ENCODE data around the gene CSGALNACT2.

Gene CSGALNACT2

GRCh38 chr10:43229208-43230061 is 91.2 kb downstream of the CSGALNACT2 start:
- Histone ChIP-seq H3K27ac (ENCODE audit: low read length) (no peak overlapping the region), H3K4me1 (ENCODE audit: low read length) (no peaks in the 10 kb centered on the region), H3K9me3 (ENCODE audit: insufficient read depth, low read length) (no peaks in the 10 kb centered on the region), H3K36me3 (replicated peaks; ENCODE audit: low read depth, low read length) (no peaks in the 10 kb centered on the region), H4K20me1 (ENCODE audit: insufficient read depth, low read length) (no peaks in the 10 kb centered on the region), H3K27me3 (ENCODE audit: low read depth, low read length) (0 out of 2 replicates have a peak, but pooled peaks cover under 1% of the 10 kb centered on the region), H3K4me3 (ENCODE audit: low read length) (no peak overlapping the region), H3K9ac (ENCODE audit: low read length) (no peak overlapping the region), H3K4me2 (ENCODE audit: low read length) (no peak overlapping the region), H3K79me2 (ENCODE audit: low read length) (no peaks in the 10 kb centered on the region), H2AFZ (ENCODE audit: low read depth, low read length) (no peak overlapping the region)
- TF ChIP-seq EZH2phosphoT487 (IDR thresholded peaks at IDR 0.05; ENCODE audit: low read depth) (no peak), CTCF (IDR thresholded peaks at IDR 0.05; ENCODE audit: low read depth, low read length) (no peak)

- Histone ChIP-seq H3K27ac (ENCODE audit: low read length) (no peak overlapping the region), H3K79me2 (ENCODE audit: low read length) (no peaks in the 10 kb centered on the region), H4K20me1 (ENCODE audit: insufficient read depth, low read length) (no peaks in the 10 kb centered on the region), H2AFZ (ENCODE audit: low read depth, low read length) (no peak overlapping the region), H3K36me3 (replicated peaks; ENCODE audit: low read depth, low read length) (no peaks in the 10 kb centered on the region), H3K9me3 (ENCODE audit: insufficient read depth, low read length) (no peaks in the 10 kb centered on the region), H3K27me3 (ENCODE audit: low read depth, low read length) (no peaks in the 10 kb centered on the region), H3K4me1 (ENCODE audit: low read length) (no peaks in the 10 kb centered on the region), H3K9ac (ENCODE audit: low read length) (no peak overlapping the region), H3K4me2 (ENCODE audit: low read length) (no peak overlapping the region), H3K4me3 (ENCODE audit: low read length) (no peak overlapping the region)
- TF ChIP-seq CTCF (IDR thresholded peaks at IDR 0.05; ENCODE audit: low read depth, low read length) (no peak), EZH2phosphoT487 (IDR thresholded peaks at IDR 0.05; ENCODE audit: low read depth) (no peak)
Observed at GRCh38 chr10:43230101-43230908, 92.1 kb downstream of the CSGALNACT2 start.

DNA sequence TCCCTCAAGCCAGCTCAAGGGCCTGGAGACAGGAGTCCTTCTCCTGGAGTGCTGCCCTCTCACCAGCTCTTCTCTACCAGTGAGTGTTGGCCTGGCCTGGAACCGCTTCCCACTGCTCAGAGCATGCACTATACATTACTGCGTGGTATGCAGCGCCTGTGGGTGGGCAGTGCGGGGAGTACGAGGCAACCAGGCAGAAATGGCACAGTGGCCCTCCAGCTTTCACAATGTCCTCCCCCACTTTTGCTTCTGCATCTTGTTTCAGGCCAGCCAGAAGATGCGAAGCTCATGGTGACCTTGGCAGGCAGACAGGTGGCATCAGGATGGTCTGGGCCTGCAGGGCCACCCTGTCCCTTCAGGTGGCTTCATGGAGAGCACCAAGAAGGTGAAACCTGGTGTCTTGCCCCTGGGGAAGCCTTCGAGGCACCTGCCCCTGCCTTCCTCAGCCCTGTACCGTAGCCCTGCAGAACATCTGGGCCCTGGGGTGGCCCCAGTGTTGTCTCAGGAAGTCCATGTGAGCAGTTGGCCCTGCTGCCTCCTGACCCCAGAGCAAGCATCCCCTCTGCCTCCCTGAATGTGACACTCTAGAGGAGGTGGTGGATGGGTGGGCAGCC is 92.8 kb downstream of the CSGALNACT2 start:
- Histone ChIP-seq H3K79me2 (ENCODE audit: low read length) (no peaks in the 10 kb centered on the region), H3K9ac (ENCODE audit: low read length) (no peak overlapping the region), H4K20me1 (ENCODE audit: insufficient read depth, low read length) (no peaks in the 10 kb centered on the region), H3K4me1 (ENCODE audit: low read length) (no peaks in the 10 kb centered on the region), H3K4me3 (ENCODE audit: low read length) (no peak overlapping the region), H3K4me2 (ENCODE audit: low read length) (no peak overlapping the region), H3K36me3 (replicated peaks; ENCODE audit: low read depth, low read length) (no peaks in the 10 kb centered on the region), H3K27me3 (ENCODE audit: low read depth, low read length) (no peaks in the 10 kb centered on the region), H2AFZ (ENCODE audit: low read depth, low read length) (no peak overlapping the region), H3K9me3 (ENCODE audit: insufficient read depth, low read length) (no peaks in the 10 kb centered on the region), H3K27ac (ENCODE audit: low read length) (no peak overlapping the region)
- TF ChIP-seq EZH2phosphoT487 (IDR thresholded peaks at IDR 0.05; ENCODE audit: low read depth): no peak
- TF ChIP-seq CTCF (IDR thresholded peaks at IDR 0.05; ENCODE audit: low read depth, low read length): no peak

All from OCI-LY3 (cell line).